Prostate gland (tissue), 2 donors: ENCODE data around the gene SKAP2. TPM values are rescaled to one million over a fixed set of nuclear protein-coding genes. Genes with fewer than 3 reads are reported as not detected.

Source experiments
- DNase-seq: peaks from one replicate; pipeline ENCODE4 v3.0.0-alpha.2; 2019; ENCODE audit warnings: low spot score
- H3K27ac ChIP-seq, 2 donors: fragments of 200-600 bp; sonication (generic); 2 replicates each; pipeline ENCODE4 v1.5.1; 2017 to 2019
- H3K27me3 ChIP-seq: fragments of 200-600 bp; sonication (generic); replicated peaks from 2 replicates; pipeline ENCODE4 v1.5.1; 2019; ENCODE audit not compliant: insufficient read depth
- H3K36me3 ChIP-seq, 2 donors: fragments of 200-600 bp; sonication (generic); 1 replicate in 1 of 2; 2 replicates in 1 of 2; pipeline versions ENCODE4 v1.5.1 to v1.8.1; 2017 to 2019
- H3K4me1 ChIP-seq: fragments of 200-600 bp; sonication (generic); replicated peaks from 2 replicates; pipeline ENCODE4 v1.5.1; 2019
- H3K4me3 ChIP-seq, 2 donors: fragments of 200-600 bp; sonication (generic); 2 replicates each; pipeline ENCODE4 v1.5.1; 2017 to 2019
- H3K9me3 ChIP-seq: fragments of 200-600 bp; sonication (generic); 2 replicates; pipeline ENCODE4 v1.5.1; 2017
- POLR2A ChIP-seq: fragments of 450-650 bp; IDR thresholded peaks from one replicate; pipeline ENCODE4 v1.6.1; 2016; ENCODE audit warnings: antibody characterized with exemption, mild to moderate bottlenecking
- POLR2AphosphoS5 ChIP-seq: sonication (generic); formaldehyde crosslinking; IDR thresholded peaks from one replicate; pipeline ENCODE4 v1.6.1; 2017; ENCODE audit warnings: antibody characterized with exemption
- WGBS: methylation state at CpG from one replicate; pipeline ENCODE4 v1.1.5; 2018; 5-methylcytosine and 5-hydroxymethylcytosine counted together
- intact Hi-C: fragments of 100-400 bp; cut with DNase I; formaldehyde crosslinking; loops from one replicate; pipeline ENCODE4 v1.14.2; 2022
- total RNA-seq, 2 donors: library from RNA; depleted of rRNA; stranded (reverse); fragments of >200 nt; gene quantifications; one replicate each; pipeline ENCODE4 v1.1.0, GENCODE V29; 2016
- TF ChIP-seq, protein P1 (sequence below), 4 experiments: fragments of 200-600 bp in 2 of 4; fragments of 450-650 bp in 2 of 4; sonication (generic) in 2 of 4; IDR thresholded peaks; 1 replicate in 3 of 4; 2 replicates in 1 of 4; pipeline ENCODE4 v1.5.1; 2016 to 2019; ENCODE audit warnings: antibody characterized with exemption in 4 of 4, mild to moderate bottlenecking in 2 of 4, moderate library complexity in 2 of 4

The SKAP2 gene
- total RNA-seq, 2 donors from 2014 or later, result 16.1 to 25.6 TPM

DNA sequence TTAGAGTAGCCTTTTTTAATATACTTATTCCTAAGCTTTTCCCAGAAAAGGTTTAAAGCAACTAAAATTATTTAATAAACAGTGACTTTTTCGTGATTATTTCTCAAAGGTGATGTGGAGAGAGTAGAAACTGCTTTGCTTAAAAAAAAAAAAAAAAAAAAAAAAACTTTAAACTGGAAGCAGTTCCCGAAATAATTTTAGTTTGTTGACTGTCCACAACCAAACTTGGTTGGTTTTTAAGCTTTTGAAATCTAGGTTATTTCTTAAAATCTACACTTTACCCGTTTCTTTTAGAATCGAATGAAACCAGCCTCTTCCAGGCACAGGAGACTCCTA lies 7.3 kb downstream of the SKAP2 start:
- Histone ChIP-seq H3K27ac (no peak overlapping the region), H3K4me1 (no peaks in the 10 kb centered on the region), H3K27me3 (no peaks in the 10 kb centered on the region), H3K36me3 (no peaks in the 10 kb centered on the region), H3K9me3 (no peaks in the 10 kb centered on the region), H3K4me3 (no peak overlapping the region)
- intact Hi-C loops, result no loop called here
- WGBS, result 47% methylated on average over 4 of the region's 4 CpGs
- TF ChIP-seq POLR2AphosphoS5, result no peak
- TF ChIP-seq POLR2A, result no peak
- TF ChIP-seq, protein P1, sequence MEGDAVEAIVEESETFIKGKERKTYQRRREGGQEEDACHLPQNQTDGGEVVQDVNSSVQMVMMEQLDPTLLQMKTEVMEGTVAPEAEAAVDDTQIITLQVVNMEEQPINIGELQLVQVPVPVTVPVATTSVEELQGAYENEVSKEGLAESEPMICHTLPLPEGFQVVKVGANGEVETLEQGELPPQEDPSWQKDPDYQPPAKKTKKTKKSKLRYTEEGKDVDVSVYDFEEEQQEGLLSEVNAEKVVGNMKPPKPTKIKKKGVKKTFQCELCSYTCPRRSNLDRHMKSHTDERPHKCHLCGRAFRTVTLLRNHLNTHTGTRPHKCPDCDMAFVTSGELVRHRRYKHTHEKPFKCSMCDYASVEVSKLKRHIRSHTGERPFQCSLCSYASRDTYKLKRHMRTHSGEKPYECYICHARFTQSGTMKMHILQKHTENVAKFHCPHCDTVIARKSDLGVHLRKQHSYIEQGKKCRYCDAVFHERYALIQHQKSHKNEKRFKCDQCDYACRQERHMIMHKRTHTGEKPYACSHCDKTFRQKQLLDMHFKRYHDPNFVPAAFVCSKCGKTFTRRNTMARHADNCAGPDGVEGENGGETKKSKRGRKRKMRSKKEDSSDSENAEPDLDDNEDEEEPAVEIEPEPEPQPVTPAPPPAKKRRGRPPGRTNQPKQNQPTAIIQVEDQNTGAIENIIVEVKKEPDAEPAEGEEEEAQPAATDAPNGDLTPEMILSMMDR (IDR thresholded peaks at IDR 0.05), result no peak
- DNase-seq, result no peak

DNA sequence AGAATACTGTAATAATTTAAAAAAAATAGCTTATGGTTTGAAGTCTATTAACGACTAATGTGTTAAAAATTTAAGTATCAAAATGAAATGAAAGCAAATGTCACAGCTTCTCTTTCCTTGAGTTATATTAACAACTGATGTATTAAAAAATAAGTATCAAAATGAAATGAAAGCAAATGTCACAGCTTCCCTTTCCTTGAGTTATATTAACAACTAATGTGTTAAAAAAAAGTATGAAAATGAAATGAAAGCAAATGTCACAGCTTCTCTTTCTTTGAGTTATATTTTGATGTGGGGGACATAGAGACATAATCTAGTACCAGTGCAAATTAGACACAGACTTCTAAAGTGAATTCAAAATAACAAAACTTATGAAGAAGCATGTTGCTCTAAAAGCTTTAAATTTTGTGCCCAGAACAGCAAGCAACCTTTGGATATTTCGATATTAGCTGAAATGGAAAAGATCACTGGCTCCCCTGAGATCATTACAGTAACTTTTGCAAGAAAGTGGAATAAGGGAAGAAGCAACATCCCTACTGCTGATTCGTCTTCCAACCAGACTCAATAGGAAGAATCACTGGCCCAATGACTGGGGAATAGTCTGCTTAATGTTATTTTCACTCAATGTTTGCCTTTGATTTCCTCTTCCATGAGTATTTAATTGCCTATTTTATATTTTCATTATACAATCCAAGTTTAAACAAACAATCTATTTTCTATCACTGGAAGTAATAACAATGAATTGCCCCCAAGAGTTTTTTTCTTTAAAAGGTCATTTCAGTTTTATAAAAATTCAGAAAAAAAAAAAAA lies 8.0 kb downstream of the SKAP2 start:
- no peak overlapping the region for H3K4me3 ChIP-seq
- peaks cover 2% of the 10 kb centered on the region for H3K27me3 ChIP-seq
- TF ChIP-seq POLR2A, result no peak
- TF ChIP-seq, protein P1 (IDR thresholded peaks at IDR 0.05), result no peak
- no peak for TF ChIP-seq POLR2AphosphoS5
- H3K36me3 ChIP-seq, result no peaks in the 10 kb centered on the region
- no peak for DNase-seq
- H3K27ac ChIP-seq, result no peak overlapping the region
- 66% methylated on average over 3 of the region's 3 CpGs for WGBS
- no peaks in the 10 kb centered on the region for H3K9me3 ChIP-seq
- H3K4me1 ChIP-seq, result no peaks in the 10 kb centered on the region
- intact Hi-C loops, result no loop called here

DNA sequence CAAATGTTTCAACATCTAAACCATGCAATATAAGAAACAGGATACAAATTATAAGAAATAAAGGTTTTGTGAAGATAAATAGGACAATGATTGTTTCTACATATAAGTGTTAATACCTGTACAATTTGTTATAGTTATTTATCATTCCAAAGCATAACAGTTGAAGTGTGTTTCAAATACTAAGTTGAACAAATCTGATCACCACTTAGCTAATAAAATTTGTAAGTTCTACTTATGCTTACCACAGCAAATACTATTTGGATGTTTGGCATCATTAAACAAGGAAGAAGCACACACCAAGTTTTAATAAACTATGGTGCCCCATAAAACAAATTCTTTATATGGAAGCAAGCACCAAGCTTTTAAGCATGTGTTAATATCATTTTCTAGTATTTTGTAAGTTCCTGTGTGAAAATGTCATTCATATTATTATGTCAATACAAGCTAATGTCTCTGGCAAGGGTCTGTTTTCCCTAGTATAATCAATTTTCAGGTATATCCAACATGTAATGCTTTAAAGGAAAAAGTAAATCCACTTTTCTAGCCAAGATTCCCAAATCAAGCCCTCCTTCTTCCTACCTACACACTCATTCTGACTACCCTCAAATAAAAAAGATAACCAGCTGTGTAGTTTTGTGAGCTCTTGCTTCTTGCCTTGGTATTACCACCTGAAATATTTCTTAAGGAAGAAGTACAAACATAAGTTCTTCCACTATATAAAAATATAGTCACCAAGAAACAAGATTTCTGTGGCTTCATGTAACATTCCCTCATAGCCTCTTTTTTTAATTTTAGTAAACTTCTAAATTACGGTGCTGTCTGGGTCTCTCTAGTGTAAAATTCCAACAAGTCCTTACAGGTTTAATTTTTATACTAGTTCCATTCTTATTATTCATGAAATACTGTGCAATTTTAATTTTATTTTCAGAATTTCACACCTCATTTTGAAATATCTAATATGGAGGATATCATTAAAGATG lies 9.2 kb downstream of the SKAP2 start:
- H3K4me1 ChIP-seq, result no peaks in the 10 kb centered on the region
- H3K36me3 ChIP-seq, result no peaks in the 10 kb centered on the region
- H3K4me3 ChIP-seq, result no peak overlapping the region
- no peaks in the 10 kb centered on the region for H3K9me3 ChIP-seq
- intact Hi-C loops, result no loop called here
- no peak for DNase-seq
- TF ChIP-seq, protein P1 (IDR thresholded peaks at IDR 0.05), result no peak
- TF ChIP-seq POLR2A (no peak), POLR2AphosphoS5 (no peak)
- WGBS, result 76% methylated on average over 1 of the region's 1 CpG
- peaks cover 2% of the 10 kb centered on the region for H3K27me3 ChIP-seq
- no peak overlapping the region for H3K27ac ChIP-seq

DNA sequence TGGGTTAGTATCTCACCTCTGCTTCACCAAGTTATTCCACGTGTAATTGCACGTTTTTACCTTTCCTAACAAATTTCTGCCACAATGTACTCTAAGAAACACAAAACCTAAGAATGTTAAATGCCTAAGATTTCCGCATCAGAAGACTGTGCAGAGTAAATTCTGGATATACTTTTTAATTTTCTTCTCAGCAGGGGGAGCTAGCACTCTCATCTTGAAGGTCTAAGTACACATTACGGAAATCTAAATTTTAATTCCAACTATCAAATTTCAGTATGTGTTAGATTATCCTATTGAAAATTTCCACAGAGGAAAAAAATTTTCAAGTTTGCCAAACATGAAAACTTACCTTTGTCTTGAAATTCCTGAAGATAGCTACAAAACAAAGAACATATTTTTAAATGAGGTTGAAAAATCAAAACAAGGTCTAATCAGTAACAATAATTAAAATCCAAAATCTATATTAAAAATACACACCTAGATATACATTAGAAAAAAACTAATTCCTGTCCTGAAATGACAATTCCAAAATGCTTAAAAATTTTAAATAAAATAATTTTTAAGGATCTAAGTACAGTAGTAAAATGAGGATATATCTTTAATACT lies 10.5 kb downstream of the SKAP2 start:
- 20% methylated on average over 4 of the region's 4 CpGs for WGBS
- Histone ChIP-seq H3K27me3 (peaks cover 2% of the 10 kb centered on the region), H3K27ac (no peak overlapping the region), H3K9me3 (no peaks in the 10 kb centered on the region), H3K4me3 (no peak overlapping the region), H3K4me1 (no peaks in the 10 kb centered on the region), H3K36me3 (no peaks in the 10 kb centered on the region)
- TF ChIP-seq, protein P1 (IDR thresholded peaks at IDR 0.05), result peak; percentile 26 to 76 (median 54)
- TF ChIP-seq POLR2AphosphoS5 (peak; percentile 26), POLR2A (no peak)
- intact Hi-C loops, result no loop called here
- no peak for DNase-seq
